ENCODE data around the gene NTN1.
"Not testable (repeated sequence)": the region's sequence is repeated elsewhere in the genome, so short reads cannot be mapped to it uniquely, and the experiment has no call there.

Gene NTN1

GRCh38 chr17:8985054-8985701, 36.1 kb upstream of the NTN1 start:
- Histone ChIP-seq H3K4me1 (ENCODE audit: control extremely low read depth in 1 of 4, control insufficient read depth in 4 of 4, insufficient read depth in 4 of 4, low read length in 3 of 4) (peaks cover 0 to 7% (median 2%) of the 10 kb centered on the region in 4 experiments), H3K9me3 (ENCODE audit: control extremely low read depth in 1 of 5, control insufficient read depth in 4 of 5, insufficient read depth in 2 of 5, low read depth in 1 of 5, low read length in 4 of 5) (peaks cover 0 to 6% (median 0%) of the 10 kb centered on the region in 5 experiments), H3K4me3 (ENCODE audit: control insufficient read depth in 1 of 7, extremely low read depth in 1 of 7, insufficient read depth in 4 of 7, low read depth in 2 of 7, low read length in 6 of 7) (no peak overlapping the region), H3K27ac (ENCODE audit: insufficient read depth in 1 of 2, low read depth in 1 of 2, low read length in 2 of 2, poor library complexity in 1 of 2, severe bottlenecking in 2 of 2) (no peak overlapping the region), H3K27me3 (replicated peaks in 2 of 5; ENCODE audit: control insufficient read depth in 4 of 5, insufficient read depth in 5 of 5, low read length in 4 of 5) (no peaks in the 10 kb centered on the region), H3K36me3 (ENCODE audit: control insufficient read depth in 4 of 4, insufficient read depth in 4 of 4, low read length in 3 of 4) (no peaks in the 10 kb centered on the region)
- 100% methylated on average over 4 of the region's 4 CpGs for WGBS (ENCODE audit: insufficient coverage)
- CTCF ChIA-PET = interaction anchor here (1.0 to 1.1 kb wide), 2 partner anchors 10 to 223 kb away, joined by 3 read pairs; no protein-coding TSS in a partner anchor
- POLR2A ChIA-PET = interaction anchor here (0.6 kb wide), 1 partner anchor 812 kb away, joined by 3 read pairs; no protein-coding TSS in a partner anchor
- DNase-seq = no peak

GRCh38 chr17:8986295-8986694, 35.0 kb upstream of the NTN1 start:
- Histone ChIP-seq H3K36me3 (ENCODE audit: control insufficient read depth in 4 of 4, insufficient read depth in 4 of 4, low read length in 3 of 4) (no peaks in the 10 kb centered on the region), H3K4me1 (ENCODE audit: control extremely low read depth in 1 of 4, control insufficient read depth in 4 of 4, insufficient read depth in 4 of 4, low read length in 3 of 4) (peaks cover 0 to 7% (median 2%) of the 10 kb centered on the region in 4 experiments), H3K27me3 (replicated peaks in 2 of 5; ENCODE audit: control insufficient read depth in 4 of 5, insufficient read depth in 5 of 5, low read length in 4 of 5) (no peaks in the 10 kb centered on the region), H3K9me3 (ENCODE audit: control extremely low read depth in 1 of 5, control insufficient read depth in 4 of 5, insufficient read depth in 2 of 5, low read depth in 1 of 5, low read length in 4 of 5) (peaks cover 0 to 6% (median 0%) of the 10 kb centered on the region in 5 experiments), H3K27ac (ENCODE audit: insufficient read depth in 1 of 2, low read depth in 1 of 2, low read length in 2 of 2, poor library complexity in 1 of 2, severe bottlenecking in 2 of 2) (no peak overlapping the region), H3K4me3 (ENCODE audit: control insufficient read depth in 1 of 7, extremely low read depth in 1 of 7, insufficient read depth in 4 of 7, low read depth in 2 of 7, low read length in 6 of 7) (no peak overlapping the region)
- POLR2A ChIA-PET = no interaction called here
- DNase-seq = no peak
- 67% methylated on average over 1 of the region's 2 CpGs for WGBS (ENCODE audit: insufficient coverage)
- CTCF ChIA-PET = no interaction called here

- H3K4me3 ChIP-seq (ENCODE audit: control insufficient read depth in 1 of 7, extremely low read depth in 1 of 7, insufficient read depth in 4 of 7, low read depth in 2 of 7, low read length in 6 of 7); H3K27me3 ChIP-seq (replicated peaks in 2 of 5; ENCODE audit: control insufficient read depth in 4 of 5, insufficient read depth in 5 of 5, low read length in 4 of 5); H3K36me3 ChIP-seq (ENCODE audit: control insufficient read depth in 4 of 4, insufficient read depth in 4 of 4, low read length in 3 of 4); POLR2A ChIA-PET; DNase-seq; H3K27ac ChIP-seq (ENCODE audit: insufficient read depth in 1 of 2, low read depth in 1 of 2, low read length in 2 of 2, poor library complexity in 1 of 2, severe bottlenecking in 2 of 2); H3K4me1 ChIP-seq (ENCODE audit: control extremely low read depth in 1 of 4, control insufficient read depth in 4 of 4, insufficient read depth in 4 of 4, low read length in 3 of 4); H3K9me3 ChIP-seq (ENCODE audit: control extremely low read depth in 1 of 5, control insufficient read depth in 4 of 5, insufficient read depth in 2 of 5, low read depth in 1 of 5, low read length in 4 of 5): not testable (repeated sequence)
- 100% methylated on average over 1 of the region's 2 CpGs for WGBS (ENCODE audit: insufficient coverage)
- CTCF ChIA-PET = interaction anchor here (1.6 to 2.1 kb wide), 2 partner anchors 10 to 93 kb away, joined by 4 to 8 read pairs; no protein-coding TSS in a partner anchor
Measured at GRCh38 chr17:8988263-8988935, 32.9 kb upstream of the NTN1 start.

GRCh38 chr17:8991514-8992285, 29.6 kb upstream of the NTN1 start:
- Histone ChIP-seq H3K4me1 (ENCODE audit: control extremely low read depth in 1 of 4, control insufficient read depth in 4 of 4, insufficient read depth in 4 of 4, low read length in 3 of 4) (no peaks in the 10 kb centered on the region), H3K9me3 (ENCODE audit: control extremely low read depth in 1 of 5, control insufficient read depth in 4 of 5, insufficient read depth in 2 of 5, low read depth in 1 of 5, low read length in 4 of 5) (no peaks in the 10 kb centered on the region), H3K27ac (ENCODE audit: insufficient read depth in 1 of 2, low read depth in 1 of 2, low read length in 2 of 2, poor library complexity in 1 of 2, severe bottlenecking in 2 of 2) (no peak overlapping the region), H3K36me3 (ENCODE audit: control insufficient read depth in 4 of 4, insufficient read depth in 4 of 4, low read length in 3 of 4) (no peaks in the 10 kb centered on the region), H3K27me3 (replicated peaks in 2 of 5; ENCODE audit: control insufficient read depth in 4 of 5, insufficient read depth in 5 of 5, low read length in 4 of 5) (no peaks in the 10 kb centered on the region), H3K4me3 (ENCODE audit: control insufficient read depth in 1 of 7, extremely low read depth in 1 of 7, insufficient read depth in 4 of 7, low read depth in 2 of 7, low read length in 6 of 7) (no peak overlapping the region)
- CTCF ChIA-PET = interaction anchor here (0.7 to 2.1 kb wide), 4 partner anchors 11 to 526 kb away, joined by 3 to 5 read pairs (median 4); no protein-coding TSS in a partner anchor
- POLR2A ChIA-PET = no interaction called here
- DNase-seq = peak; percentile 69 to 88 (median 83)
- 84% methylated on average over 7 of the region's 10 CpGs for WGBS (ENCODE audit: insufficient coverage)

- DNase-seq = peak; percentile 46 to 78 (median 74)
- no peaks in the 10 kb centered on the region for H3K4me1 ChIP-seq (ENCODE audit: control extremely low read depth in 1 of 4, control insufficient read depth in 4 of 4, insufficient read depth in 4 of 4, low read length in 3 of 4)
Measured at GRCh38 chr17:8994319-8994718, 27.0 kb upstream of the NTN1 start.

GRCh38 chr17:8995711-8996110, 25.6 kb upstream of the NTN1 start:
- ChIA-PET POLR2A (no interaction called here), CTCF (interaction anchor here (0.8 to 3.0 kb wide), 12 partner anchors 16 to 527 kb away, joined by 3 to 17 read pairs (median 4); no protein-coding TSS in a partner anchor)
- H3K27me3 ChIP-seq (replicated peaks in 2 of 5; ENCODE audit: control insufficient read depth in 4 of 5, insufficient read depth in 5 of 5, low read length in 4 of 5) = peaks cover 0 to 13% (median 0%) of the 10 kb centered on the region in 5 experiments
- H3K36me3 ChIP-seq (ENCODE audit: control insufficient read depth in 4 of 4, insufficient read depth in 4 of 4, low read length in 3 of 4) = no peaks in the 10 kb centered on the region
- WGBS (ENCODE audit: insufficient coverage) = 100% methylated on average over 6 of the region's 7 CpGs
- no peak overlapping the region for H3K4me3 ChIP-seq (ENCODE audit: control insufficient read depth in 1 of 7, extremely low read depth in 1 of 7, insufficient read depth in 4 of 7, low read depth in 2 of 7, low read length in 6 of 7)
- H3K9me3 ChIP-seq (ENCODE audit: control extremely low read depth in 1 of 5, control insufficient read depth in 4 of 5, insufficient read depth in 2 of 5, low read depth in 1 of 5, low read length in 4 of 5) = peaks cover 0 to 4% (median 0%) of the 10 kb centered on the region in 5 experiments
- no peak overlapping the region for H3K27ac ChIP-seq (ENCODE audit: insufficient read depth in 1 of 2, low read depth in 1 of 2, low read length in 2 of 2, poor library complexity in 1 of 2, severe bottlenecking in 2 of 2)
- H3K4me1 ChIP-seq (ENCODE audit: control extremely low read depth in 1 of 4, control insufficient read depth in 4 of 4, insufficient read depth in 4 of 4, low read length in 3 of 4) = no peaks in the 10 kb centered on the region
- DNase-seq = no peak

More at GRCh38 chr17:8994319-8994718, 27.0 kb upstream of the NTN1 start:
- ChIA-PET CTCF (interaction anchor here (0.9 to 1.5 kb wide), 5 partner anchors 17 to 84 kb away, joined by 3 to 4 read pairs (median 4); no protein-coding TSS in a partner anchor), POLR2A (no interaction called here)
- WGBS (ENCODE audit: insufficient coverage) = 53% methylated on average over 6 of the region's 7 CpGs
- no peaks in the 10 kb centered on the region for H3K9me3 ChIP-seq (ENCODE audit: control extremely low read depth in 1 of 5, control insufficient read depth in 4 of 5, insufficient read depth in 2 of 5, low read depth in 1 of 5, low read length in 4 of 5)
- no peaks in the 10 kb centered on the region for H3K36me3 ChIP-seq (ENCODE audit: control insufficient read depth in 4 of 4, insufficient read depth in 4 of 4, low read length in 3 of 4)
- no peak overlapping the region for H3K27ac ChIP-seq (ENCODE audit: insufficient read depth in 1 of 2, low read depth in 1 of 2, low read length in 2 of 2, poor library complexity in 1 of 2, severe bottlenecking in 2 of 2)
- H3K4me3 ChIP-seq (ENCODE audit: control insufficient read depth in 1 of 7, extremely low read depth in 1 of 7, insufficient read depth in 4 of 7, low read depth in 2 of 7, low read length in 6 of 7) = no peak overlapping the region
- peaks cover 0 to 6% (median 0%) of the 10 kb centered on the region in 5 experiments for H3K27me3 ChIP-seq (replicated peaks in 2 of 5; ENCODE audit: control insufficient read depth in 4 of 5, insufficient read depth in 5 of 5, low read length in 4 of 5)

Measured in common myeloid progenitor, CD34-positive (primary cell).